Measurements from ENCODE around the gene STIMATE.

Gene STIMATE

GRCh38 chr3:52857133-52857532 lies 40.2 kb downstream of the STIMATE start:
- no peak overlapping the region for H3K27ac ChIP-seq (ENCODE audit: low read depth, low read length)
- H3K79me2 ChIP-seq (ENCODE audit: control insufficient read depth, low read length): no peaks in the 10 kb centered on the region
- TF ChIP-seq, protein P1, sequence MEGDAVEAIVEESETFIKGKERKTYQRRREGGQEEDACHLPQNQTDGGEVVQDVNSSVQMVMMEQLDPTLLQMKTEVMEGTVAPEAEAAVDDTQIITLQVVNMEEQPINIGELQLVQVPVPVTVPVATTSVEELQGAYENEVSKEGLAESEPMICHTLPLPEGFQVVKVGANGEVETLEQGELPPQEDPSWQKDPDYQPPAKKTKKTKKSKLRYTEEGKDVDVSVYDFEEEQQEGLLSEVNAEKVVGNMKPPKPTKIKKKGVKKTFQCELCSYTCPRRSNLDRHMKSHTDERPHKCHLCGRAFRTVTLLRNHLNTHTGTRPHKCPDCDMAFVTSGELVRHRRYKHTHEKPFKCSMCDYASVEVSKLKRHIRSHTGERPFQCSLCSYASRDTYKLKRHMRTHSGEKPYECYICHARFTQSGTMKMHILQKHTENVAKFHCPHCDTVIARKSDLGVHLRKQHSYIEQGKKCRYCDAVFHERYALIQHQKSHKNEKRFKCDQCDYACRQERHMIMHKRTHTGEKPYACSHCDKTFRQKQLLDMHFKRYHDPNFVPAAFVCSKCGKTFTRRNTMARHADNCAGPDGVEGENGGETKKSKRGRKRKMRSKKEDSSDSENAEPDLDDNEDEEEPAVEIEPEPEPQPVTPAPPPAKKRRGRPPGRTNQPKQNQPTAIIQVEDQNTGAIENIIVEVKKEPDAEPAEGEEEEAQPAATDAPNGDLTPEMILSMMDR (IDR thresholded peaks at IDR 0.05; ENCODE audit: low read depth, low read length, poor library complexity, severe bottlenecking): no peak
- TF ChIP-seq EZH2phosphoT487 (IDR thresholded peaks at IDR 0.05; ENCODE audit: borderline replicate concordance, low read length): no peak
- no peaks in the 10 kb centered on the region for H3K27me3 ChIP-seq (ENCODE audit: control insufficient read depth, low read length)
- H3K4me1 ChIP-seq (ENCODE audit: control insufficient read depth, low read length): no peaks in the 10 kb centered on the region
- no peak overlapping the region for H3K4me2 ChIP-seq (ENCODE audit: low read length)
- no peaks in the 10 kb centered on the region for H3F3A ChIP-seq (ENCODE audit: control insufficient read depth, insufficient read depth)
- H3K9me3 ChIP-seq (ENCODE audit: control insufficient read depth, insufficient read depth, low read length): no peaks in the 10 kb centered on the region
- no peaks in the 10 kb centered on the region for H3K9me2 ChIP-seq (replicated peaks; ENCODE audit: control insufficient read depth, low read length)
- no peak overlapping the region for H3K4me3 ChIP-seq (ENCODE audit: low read length)
- H4K20me1 ChIP-seq (ENCODE audit: control insufficient read depth, insufficient read depth, low read depth, low read length): 0 out of 2 replicates have a peak, but pooled peaks cover 4% of the 10 kb centered on the region
- peaks cover under 1% of the 10 kb centered on the region for H3K36me3 ChIP-seq (ENCODE audit: control insufficient read depth, low read length)

GRCh38 chr3:52856666-52857065 lies 40.7 kb downstream of the STIMATE start:
- TF ChIP-seq, protein P1 (IDR thresholded peaks at IDR 0.05; ENCODE audit: low read depth, low read length, poor library complexity, severe bottlenecking): no peak
- TF ChIP-seq EZH2phosphoT487 (IDR thresholded peaks at IDR 0.05; ENCODE audit: borderline replicate concordance, low read length): no peak
- no peaks in the 10 kb centered on the region for H3K4me1 ChIP-seq (ENCODE audit: control insufficient read depth, low read length)
- no peaks in the 10 kb centered on the region for H3K79me2 ChIP-seq (ENCODE audit: control insufficient read depth, low read length)
- no peaks in the 10 kb centered on the region for H3K27me3 ChIP-seq (ENCODE audit: control insufficient read depth, low read length)
- H3K9me3 ChIP-seq (ENCODE audit: control insufficient read depth, insufficient read depth, low read length): no peaks in the 10 kb centered on the region
- H3K9me2 ChIP-seq (replicated peaks; ENCODE audit: control insufficient read depth, low read length): no peaks in the 10 kb centered on the region
- 0 out of 2 replicates have a peak, but pooled peaks cover 4% of the 10 kb centered on the region for H4K20me1 ChIP-seq (ENCODE audit: control insufficient read depth, insufficient read depth, low read depth, low read length)
- no peaks in the 10 kb centered on the region for H3F3A ChIP-seq (ENCODE audit: control insufficient read depth, insufficient read depth)
- no peak overlapping the region for H3K4me3 ChIP-seq (ENCODE audit: low read length)
- peaks cover 5% of the 10 kb centered on the region for H3K36me3 ChIP-seq (ENCODE audit: control insufficient read depth, low read length)
- no peak overlapping the region for H3K27ac ChIP-seq (ENCODE audit: low read depth, low read length)
- H3K4me2 ChIP-seq (ENCODE audit: low read length): no peak overlapping the region

- Histone ChIP-seq H3K27ac (ENCODE audit: low read depth, low read length) (no peak overlapping the region), H3F3A (ENCODE audit: control insufficient read depth, insufficient read depth) (no peaks in the 10 kb centered on the region), H3K9me2 (replicated peaks; ENCODE audit: control insufficient read depth, low read length) (no peaks in the 10 kb centered on the region), H3K4me1 (ENCODE audit: control insufficient read depth, low read length) (no peaks in the 10 kb centered on the region), H3K4me2 (ENCODE audit: low read length) (no peak overlapping the region), H3K4me3 (ENCODE audit: low read length) (no peak overlapping the region), H3K79me2 (ENCODE audit: control insufficient read depth, low read length) (no peaks in the 10 kb centered on the region), H3K27me3 (ENCODE audit: control insufficient read depth, low read length) (no peaks in the 10 kb centered on the region), H4K20me1 (ENCODE audit: control insufficient read depth, insufficient read depth, low read depth, low read length) (0 out of 2 replicates have a peak, but pooled peaks cover 4% of the 10 kb centered on the region), H3K36me3 (ENCODE audit: control insufficient read depth, low read length) (peaks cover 9% of the 10 kb centered on the region), H3K9me3 (ENCODE audit: control insufficient read depth, insufficient read depth, low read length) (no peaks in the 10 kb centered on the region)
- TF ChIP-seq EZH2phosphoT487 (IDR thresholded peaks at IDR 0.05; ENCODE audit: borderline replicate concordance, low read length): no peak
- TF ChIP-seq, protein P1 (IDR thresholded peaks at IDR 0.05; ENCODE audit: low read depth, low read length, poor library complexity, severe bottlenecking): no peak
Measured at GRCh38 chr3:52854013-52854412, 43.3 kb downstream of the STIMATE start.
